Muscle of leg (tissue), 11 donors: ENCODE measurements around the gene RNASEL. TPM values are rescaled to one million over a fixed set of nuclear protein-coding genes. Genes with fewer than 3 reads are reported as not detected.
"Not testable (repeated sequence)": the region's sequence is repeated elsewhere in the genome, so short reads cannot be mapped to it uniquely, and the experiment has no call there.

Source experiments
- DNase-seq: peaks from one replicate; pipeline ENCODE4 v3.0.0; 2013
- H3K27ac ChIP-seq: one replicate; pipeline ENCODE4 v1.5.1; 2013; ENCODE audit warnings: mild to moderate bottlenecking, low read length, control low read depth
- H3K27me3 ChIP-seq: one replicate; pipeline ENCODE4 v1.6.1; 2013; ENCODE audit warnings: low read length; ENCODE audit not compliant: control insufficient read depth, insufficient read depth
- H3K36me3 ChIP-seq: one replicate; pipeline ENCODE4 v1.6.1; 2013; ENCODE audit warnings: low read length; ENCODE audit not compliant: control insufficient read depth, insufficient read depth
- H3K4me1 ChIP-seq: one replicate; pipeline ENCODE4 v1.6.1; 2013; ENCODE audit warnings: low read length; ENCODE audit not compliant: control insufficient read depth, insufficient read depth
- H3K4me3 ChIP-seq: one replicate; pipeline ENCODE4 v1.5.1; 2013; ENCODE audit warnings: low read length, control low read depth
- H3K9me3 ChIP-seq: replicated peaks from 2 replicates; pipeline ENCODE4 v1.6.1; 2013; ENCODE audit warnings: low read depth, low read length; ENCODE audit not compliant: control insufficient read depth
- WGBS: methylation state at CpG from one replicate; pipeline ENCODE4 v1.1.5; 2013; ENCODE audit warnings: missing lambda C conversion rate; ENCODE audit not compliant: insufficient coverage; 5-methylcytosine and 5-hydroxymethylcytosine counted together
- polyA plus RNA-seq, 8 donors: library from polyadenylated mRNA; unstranded; fragments of 120-200 nt; gene quantifications; one replicate each; pipeline versions ENCODE4 v1.2.1 to v1.2.3, GENCODE V29; 2013; ENCODE audit warnings: inconsistent platforms in 1 of 8, low replicate concordance in 1 of 8; ENCODE audit not compliant: insufficient read length in 8 of 8, insufficient read depth in 1 of 8
- total RNA-seq: library from RNA; stranded (reverse); fragments of 120-200 nt; gene quantifications from one replicate; pipeline ENCODE4 v1.2.4, GENCODE V29; 2013

RNASEL gene
- total and polyA plus RNA-seq, 9 donors = 2.6 to 6.7 (median 4.2) TPM

- H3K27ac ChIP-seq, H3K4me1 ChIP-seq, H3K9me3 ChIP-seq, DNase-seq, H3K36me3 ChIP-seq, H3K27me3 ChIP-seq, H3K4me3 ChIP-seq: not testable (repeated sequence)
- WGBS = 93% methylated on average over 2 of the region's 5 CpGs
Measured at GRCh38 chr1:182528206-182528605, 60.9 kb downstream of the RNASEL start.

- DNase-seq = no peak
- Histone ChIP-seq H3K36me3 (no peaks in the 10 kb centered on the region), H3K4me3 (no peak overlapping the region), H3K27ac (no peak overlapping the region), H3K9me3 (peaks cover 3% of the 10 kb centered on the region), H3K27me3 (no peaks in the 10 kb centered on the region), H3K4me1 (no peaks in the 10 kb centered on the region)
- WGBS = 80% methylated on average over 2 of the region's 2 CpGs
Measured at GRCh38 chr1:182527680-182528079, 61.4 kb downstream of the RNASEL start.

- H3K9me3 ChIP-seq = peaks cover 3% of the 10 kb centered on the region
- H3K4me1 ChIP-seq = no peaks in the 10 kb centered on the region
- H3K4me3 ChIP-seq = no peak overlapping the region
- DNase-seq = no peak
- H3K27me3 ChIP-seq = no peaks in the 10 kb centered on the region
- H3K27ac ChIP-seq = no peak overlapping the region
- no peaks in the 10 kb centered on the region for H3K36me3 ChIP-seq
Measured at GRCh38 chr1:182525342-182525741, 63.7 kb downstream of the RNASEL start.

Other genes with a start within 250 kb of the RNASEL start
- gene GLUL, start 197.5 kb downstream of the RNASEL start, total RNA-seq = 417 TPM
- 100 to 1,000 TPM; 238 to 398 (median 285) TPM for gene GLUL, start 197.5 kb downstream of the RNASEL start, polyA plus RNA-seq
- gene TEDDM1, start 188.6 kb downstream of the RNASEL start, total RNA-seq = not detected
- under 1 TPM in 1 of 8 donors, not detected in 7; 0.14 TPM for gene TEDDM1, start 188.6 kb downstream of the RNASEL start, polyA plus RNA-seq
- not detected for gene RGSL1, start 139.1 kb downstream of the RNASEL start, total RNA-seq
- gene RGSL1, start 139.1 kb downstream of the RNASEL start, polyA plus RNA-seq = under 1 TPM in 1 of 8 donors, not detected in 7; 0.43 TPM
- 8.2 TPM for gene RGS16, start 15.1 kb upstream of the RNASEL start, total RNA-seq
- gene RGS16, start 15.1 kb upstream of the RNASEL start, polyA plus RNA-seq = 10 to 100 TPM in 2 of 8 donors, 1 to 10 TPM in 6; 5.4 to 17.4 (median 9.2) TPM
- 0.04 TPM for gene RGS8, start 95.3 kb upstream of the RNASEL start, total RNA-seq
- under 1 TPM in 7 of 8 donors, not detected in 1; 0.05 to 0.18 (median 0.11) TPM for gene RGS8, start 95.3 kb upstream of the RNASEL start, polyA plus RNA-seq
- gene NPL, start 200.5 kb upstream of the RNASEL start, total RNA-seq = 6.3 TPM
- 10 to 100 TPM in 1 of 8 donors, 1 to 10 TPM in 7; 4.9 to 10.8 (median 7.4) TPM for gene NPL, start 200.5 kb upstream of the RNASEL start, polyA plus RNA-seq